Small intestine (tissue), 7 donors: ENCODE measurements around the gene GALNT4. TPM values are rescaled to one million over a fixed set of nuclear protein-coding genes. Genes with fewer than 3 reads are reported as not detected.

Experiments used
- DNase-seq, 2 donors: peaks; one replicate each; pipeline versions ENCODE4 v3.0.0 to v3.0.0-alpha.2; 2013
- FAIRE-seq: peaks from 2 replicates; lab custom pipeline; 2012; peaks lifted over from hg19 to GRCh38; lab: Jason Lieb, UNC
- H3K27ac ChIP-seq, 3 donors: one replicate each; pipeline ENCODE4 v1.5.1; 2013; ENCODE audit warnings: low read length in 2 of 3, mild to moderate bottlenecking in 2 of 3, control low read depth in 1 of 3, inconsistent platforms in 1 of 3, low read depth in 1 of 3, moderate library complexity in 1 of 3
- H3K27me3 ChIP-seq, 3 donors: one replicate each; pipeline ENCODE4 v1.6.1; 2013; ENCODE audit warnings: low read length in 3 of 3, inconsistent platforms in 1 of 3; ENCODE audit not compliant: control insufficient read depth in 3 of 3, insufficient read depth in 3 of 3
- H3K36me3 ChIP-seq, 3 donors: one replicate each; pipeline ENCODE4 v1.6.1; 2013; ENCODE audit warnings: low read length in 3 of 3, inconsistent platforms in 1 of 3, low read depth in 1 of 3, mild to moderate bottlenecking in 1 of 3, moderate library complexity in 1 of 3; ENCODE audit not compliant: control insufficient read depth in 3 of 3, insufficient read depth in 2 of 3
- H3K4me1 ChIP-seq, 3 donors: one replicate each; pipeline ENCODE4 v1.6.1; 2013; ENCODE audit warnings: low read length in 2 of 3, inconsistent platforms in 1 of 3, low read depth in 1 of 3, mild to moderate bottlenecking in 1 of 3, moderate library complexity in 1 of 3; ENCODE audit not compliant: control insufficient read depth in 3 of 3, insufficient read depth in 2 of 3
- H3K4me3 ChIP-seq, 3 donors: one replicate each; pipeline ENCODE4 v1.5.1; 2013; ENCODE audit warnings: low read length in 3 of 3, control low read depth in 1 of 3, inconsistent platforms in 1 of 3, low read depth in 1 of 3, mild to moderate bottlenecking in 1 of 3, moderate library complexity in 1 of 3
- H3K9me3 ChIP-seq, 2 donors: one replicate each; pipeline ENCODE4 v1.6.1; 2013; ENCODE audit warnings: low read depth in 1 of 2, low read length in 1 of 2; ENCODE audit not compliant: control insufficient read depth in 2 of 2, insufficient read depth in 1 of 2
- WGBS, 3 donors: extraction: QIAGEN DNeasy Blood & Tissue Kit; methylation state at CpG; one replicate each; pipeline ENCODE4 v1.1.7; 2013; 5-methylcytosine and 5-hydroxymethylcytosine counted together
- polyA plus RNA-seq, 4 donors: library from polyadenylated mRNA; stranded (reverse) in 3 of 4; unstranded in 1 of 4; fragments of 200-250 nt in 3 of 4; fragments of 120-200 nt in 1 of 4; gene quantifications; one replicate each; pipeline versions ENCODE4 v1.2.1 to v1.2.3, GENCODE V29; 2013
- donor health status: healthy with polysubstance abuse.
- donor health status: control.
- donor health status: control.
- donor health status: Bipolar disorder and iron deficiency.
- donor health status: healthy.

Gene GALNT4
- polyA plus RNA-seq, 4 donors: 3.2 to 46.6 (median 10.9) TPM

- peak overlapping the region in 2 of 3 donors; percentile 75 to 80 for H3K27ac ChIP-seq
- WGBS, 3 donors: 17 to 61% (median 50%) methylated on average over 4 of the region's 4 CpGs
- peak; percentile 48 to 93 for DNase-seq
Observed at GRCh38 chr12:89497005-89497404, 27.6 kb downstream of the GALNT4 start.

DNA sequence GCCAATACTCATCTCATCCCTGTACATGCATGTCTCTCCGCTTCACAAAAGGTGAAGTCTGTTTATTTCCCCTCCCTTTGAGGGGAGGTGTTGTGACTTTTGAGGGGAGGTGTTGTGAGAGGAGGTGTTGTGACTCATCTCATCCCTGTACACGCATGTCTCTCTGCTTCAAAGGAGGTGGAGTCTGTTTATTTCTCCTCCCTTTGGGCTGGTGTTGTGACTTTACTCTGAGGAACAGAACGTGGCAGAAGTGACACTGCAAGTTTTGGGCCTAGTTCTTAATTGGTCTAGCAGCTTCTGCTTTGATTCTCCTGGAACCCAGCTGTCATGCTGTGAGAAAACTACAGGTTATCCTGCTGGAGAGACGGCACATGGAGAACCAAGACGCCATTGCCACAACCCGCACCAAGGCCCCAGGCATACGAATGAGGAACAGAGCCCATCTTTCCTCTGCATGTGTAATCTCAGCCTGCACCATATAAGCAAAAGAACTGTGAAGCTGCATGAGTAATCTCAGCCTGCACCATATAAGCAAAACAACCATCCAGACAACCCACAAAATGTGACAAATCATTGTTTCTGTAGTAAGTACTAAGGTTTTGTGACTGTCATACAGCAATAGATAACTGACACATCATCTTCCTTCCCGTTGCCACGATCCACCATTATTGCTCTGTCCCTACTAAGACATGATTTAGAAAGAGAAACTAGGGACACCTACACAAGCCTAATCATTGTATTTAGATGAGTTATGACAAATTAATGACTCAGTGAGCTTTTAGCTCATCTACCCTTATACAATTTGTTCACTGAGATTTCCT, 30.0 kb downstream of the GALNT4 start:
- H3K27me3 ChIP-seq: no peaks in the 10 kb centered on the region
- DNase-seq (no peak), FAIRE-seq (no peak)

More at GRCh38 chr12:89497005-89497404, 27.6 kb downstream of the GALNT4 start:
- Histone ChIP-seq H3K27me3 (no peaks in the 10 kb centered on the region), H3K4me3 (no peak overlapping the region), H3K9me3 (no peaks in the 10 kb centered on the region), H3K36me3 (peaks cover 0 to 3% (median 2%) of the 10 kb centered on the region in 3 donors), H3K4me1 (peaks cover 0 to 35% (median 5%) of the 10 kb centered on the region in 3 donors)
- FAIRE-seq: no peak

DNA sequence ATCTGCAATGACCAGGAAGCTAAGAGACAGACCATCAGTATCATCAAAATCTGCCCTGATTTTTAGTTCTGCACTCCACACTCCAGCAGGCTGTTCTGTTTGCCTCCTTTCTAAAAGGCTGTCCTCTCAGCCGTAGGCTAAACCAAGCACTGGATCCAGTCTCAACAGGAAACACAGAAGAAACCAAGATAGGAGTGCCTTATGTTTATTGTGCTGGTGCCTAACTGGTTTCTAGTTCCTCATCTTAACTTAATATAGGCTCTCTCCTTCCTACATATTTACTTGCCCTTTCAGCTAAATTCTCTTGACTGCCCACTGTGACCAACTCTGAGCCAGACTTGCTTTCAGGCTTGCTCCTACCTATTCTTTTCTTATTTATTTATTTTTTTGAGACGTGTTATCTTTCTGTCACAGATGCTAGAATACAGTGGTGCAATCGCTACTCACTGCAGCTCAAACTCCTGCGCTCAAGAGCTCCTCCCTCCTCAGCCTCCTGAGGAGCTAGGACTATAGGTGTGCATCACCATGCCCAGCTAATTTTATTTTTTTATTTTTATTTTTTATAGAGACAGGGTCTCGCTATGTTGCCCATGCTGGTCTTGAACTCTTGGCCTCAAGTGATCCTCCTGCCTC, 30.8 kb downstream of the GALNT4 start:
- H3K4me3 ChIP-seq: no peak overlapping the region
- H3K36me3 ChIP-seq: peaks cover 2 to 17% (median 3%) of the 10 kb centered on the region in 3 donors
- no peaks in the 10 kb centered on the region for H3K9me3 ChIP-seq
- H3K27ac ChIP-seq: peak overlapping the region in 2 of 3 donors; percentile 68 to 74
- DNase-seq (peak in 1 of 2 donors; percentile 40), FAIRE-seq (no peak)
- no peaks in the 10 kb centered on the region for H3K27me3 ChIP-seq
- peaks cover 0 to 29% (median 5%) of the 10 kb centered on the region in 3 donors for H3K4me1 ChIP-seq
- WGBS, 3 donors: 63 to 77% (median 65%) methylated on average over 5 of the region's 5 CpGs

More for the DNA sequence above, 30.0 kb downstream of the GALNT4 start:
- no peak overlapping the region for H3K27ac ChIP-seq
- peaks cover 0 to 14% (median 3%) of the 10 kb centered on the region in 3 donors for H3K36me3 ChIP-seq
- WGBS, 3 donors: 74 to 77% (median 75%) methylated on average over 9 of the region's 9 CpGs
- H3K9me3 ChIP-seq: no peaks in the 10 kb centered on the region
- peaks cover 0 to 35% (median 5%) of the 10 kb centered on the region in 3 donors for H3K4me1 ChIP-seq
- H3K4me3 ChIP-seq: no peak overlapping the region

DNA sequence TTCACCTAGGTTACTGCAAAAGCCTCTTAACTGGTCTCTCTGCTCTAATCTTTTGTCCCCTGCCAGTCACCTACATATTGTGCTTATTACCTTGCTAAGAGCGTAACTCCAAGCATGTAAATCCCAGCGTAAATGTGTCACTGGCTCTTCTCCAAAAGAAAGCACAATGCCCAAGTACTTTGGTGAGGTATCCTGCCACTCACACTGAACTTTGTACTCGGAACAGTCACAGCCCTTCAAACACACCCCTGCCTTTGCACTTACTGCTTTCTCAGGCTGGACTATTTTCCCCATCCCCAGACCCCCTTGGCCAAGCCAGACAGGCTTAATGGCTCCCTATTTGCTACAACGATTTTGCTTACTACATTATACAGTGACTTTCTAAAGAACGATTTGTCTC, 31.7 kb downstream of the GALNT4 start:
- FAIRE-seq (peak; percentile 23), DNase-seq (peak; percentile 87 to 95)
- 20 to 56% (median 23%) methylated on average over 5 of the region's 5 CpGs for WGBS, 3 donors
- Histone ChIP-seq H3K9me3 (no peaks in the 10 kb centered on the region), H3K4me1 (peaks cover 0 to 27% (median 5%) of the 10 kb centered on the region in 3 donors), H3K27ac (peak overlapping the region; percentile 63 to 74 (median 69)), H3K36me3 (peaks cover 2 to 21% (median 3%) of the 10 kb centered on the region in 3 donors), H3K4me3 (no peak overlapping the region), H3K27me3 (no peaks in the 10 kb centered on the region)

DNA sequence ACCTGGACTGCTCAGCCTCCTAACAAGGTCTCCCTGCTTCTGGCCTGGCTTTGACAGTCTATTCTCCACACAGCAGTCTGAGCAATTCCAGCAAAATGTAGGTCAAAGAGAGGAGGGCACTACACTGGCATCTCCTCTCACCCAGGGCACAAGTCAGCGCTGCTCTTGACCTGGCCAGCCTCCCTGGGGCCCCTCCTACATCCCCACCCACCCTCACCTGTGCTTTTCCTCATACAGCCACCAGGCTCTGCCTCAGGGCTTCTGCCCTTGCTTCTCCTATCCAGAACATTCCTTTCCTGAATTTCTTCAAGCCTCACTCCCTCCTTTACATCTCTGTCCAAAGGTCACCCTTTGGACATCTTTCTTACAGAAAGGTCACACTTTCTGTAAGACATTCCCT, 33.7 kb downstream of the GALNT4 start:
- no peak for FAIRE-seq
- H3K27me3 ChIP-seq: no peaks in the 10 kb centered on the region
- H3K9me3 ChIP-seq: no peaks in the 10 kb centered on the region
- peaks cover 0 to 16% (median 5%) of the 10 kb centered on the region in 3 donors for H3K4me1 ChIP-seq
- peaks cover 2 to 27% (median 3%) of the 10 kb centered on the region in 3 donors for H3K36me3 ChIP-seq
- no peak for DNase-seq
- WGBS, 3 donors: 38 to 80% (median 69%) methylated on average over 1 of the region's 1 CpG
- H3K27ac ChIP-seq: no peak overlapping the region
- no peak overlapping the region for H3K4me3 ChIP-seq

- Histone ChIP-seq H3K4me3 (no peak overlapping the region), H3K36me3 (peaks cover 0 to 26% (median 2%) of the 10 kb centered on the region in 3 donors), H3K9me3 (no peaks in the 10 kb centered on the region), H3K27ac (no peak overlapping the region), H3K27me3 (no peaks in the 10 kb centered on the region), H3K4me1 (peaks cover 0 to 2% (median 0%) of the 10 kb centered on the region in 3 donors)
- FAIRE-seq: no peak
- DNase-seq: no peak
- WGBS, 3 donors: 97 to 100% (median 97%) methylated on average over 2 of the region's 2 CpGs
Observed at GRCh38 chr12:89486264-89486663, 38.3 kb downstream of the GALNT4 start.

GRCh38 chr12:89484470-89484869, 40.1 kb downstream of the GALNT4 start:
- Histone ChIP-seq H3K9me3 (no peaks in the 10 kb centered on the region), H3K4me1 (peaks cover 0 to 2% (median 0%) of the 10 kb centered on the region in 3 donors), H3K27ac (no peak overlapping the region), H3K27me3 (no peaks in the 10 kb centered on the region), H3K36me3 (peaks cover 0 to 14% (median 2%) of the 10 kb centered on the region in 3 donors), H3K4me3 (no peak overlapping the region)
- WGBS, 3 donors: 56 to 83% (median 72%) methylated on average over 1 of the region's 1 CpG
- FAIRE-seq (no peak), DNase-seq (no peak)

DNA sequence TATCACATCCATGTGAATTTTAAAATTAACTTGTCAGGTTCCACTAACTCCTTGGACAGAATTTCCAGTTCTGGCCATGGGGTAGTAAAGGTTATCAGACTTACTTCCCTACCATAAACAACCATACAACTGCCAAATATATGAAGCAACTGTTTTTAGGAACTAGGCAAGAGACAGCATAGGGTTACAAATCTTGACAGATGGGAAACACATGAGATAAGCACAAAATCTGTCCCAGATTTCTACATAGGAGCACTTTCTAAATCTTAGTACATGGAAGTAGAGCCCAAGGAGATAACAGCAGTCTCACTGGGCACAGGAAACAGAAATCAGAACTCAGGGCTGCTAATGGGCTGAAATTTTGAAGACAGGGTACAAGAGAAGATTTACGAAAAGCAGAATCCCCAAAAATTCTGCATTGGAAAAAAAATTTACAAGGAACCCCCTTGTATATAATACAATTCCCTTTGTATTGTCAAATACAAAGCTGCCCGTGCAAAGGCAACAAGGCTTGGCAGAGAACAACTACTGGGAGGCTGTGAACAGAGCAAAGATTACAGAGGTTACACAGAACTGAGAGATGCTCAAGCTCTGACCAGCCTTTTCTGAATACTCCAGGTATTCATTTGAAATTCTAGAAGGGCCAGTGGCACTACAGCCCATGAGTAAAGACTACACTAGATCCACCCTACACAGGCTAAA, 43.2 kb downstream of the GALNT4 start:
- H3K4me1 ChIP-seq: peaks cover 0 to 2% (median 2%) of the 10 kb centered on the region in 3 donors
- no peak overlapping the region for H3K4me3 ChIP-seq
- no peaks in the 10 kb centered on the region for H3K9me3 ChIP-seq
- FAIRE-seq: no peak
- peaks cover 0 to 3% (median 0%) of the 10 kb centered on the region in 3 donors for H3K36me3 ChIP-seq
- no peaks in the 10 kb centered on the region for H3K27me3 ChIP-seq
- 65 to 85% (median 77%) methylated on average over 2 of the region's 2 CpGs for WGBS, 3 donors
- no peak for DNase-seq
- no peak overlapping the region for H3K27ac ChIP-seq
